Measurements from ENCODE around the gene ELAVL3. TPM values are rescaled to one million over a fixed set of nuclear protein-coding genes. Genes with fewer than 3 reads are reported as not detected.
"Not testable (repeated sequence)": the region's sequence is repeated elsewhere in the genome, so short reads cannot be mapped to it uniquely, and the experiment has no call there.

Gene ELAVL3
- total RNA-seq, 2 donors from 2014 or later: not detected

DNA sequence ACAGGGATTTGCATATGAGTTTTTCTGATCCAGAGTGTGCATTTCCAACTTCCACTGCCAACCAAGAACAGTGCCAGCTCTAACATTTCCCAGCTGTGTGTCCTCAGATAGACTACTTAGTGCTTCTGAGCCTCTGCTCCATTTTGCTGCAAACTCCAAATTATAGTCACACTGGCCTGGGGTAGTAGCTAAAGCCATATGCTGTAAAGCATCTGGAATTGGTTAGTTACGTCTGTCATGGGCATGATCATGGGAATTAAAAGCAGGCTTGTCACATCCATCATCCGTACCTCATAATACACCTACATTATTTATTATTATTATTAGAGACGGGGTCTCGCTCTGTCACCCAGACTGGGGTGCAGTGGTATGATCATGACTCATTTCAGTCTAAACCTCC lies 7.1 kb downstream of the ELAVL3 start:
- DNase-seq (ENCODE audit: low spot score): no peak
- Histone ChIP-seq H3K36me3 (no peaks in the 10 kb centered on the region), H3K4me1 (no peaks in the 10 kb centered on the region), H3K4me3 (no peak overlapping the region), H3K27me3 (no peaks in the 10 kb centered on the region), H3K27ac (no peak overlapping the region), H3K9me3 (no peaks in the 10 kb centered on the region)
- TF ChIP-seq, protein P1, sequence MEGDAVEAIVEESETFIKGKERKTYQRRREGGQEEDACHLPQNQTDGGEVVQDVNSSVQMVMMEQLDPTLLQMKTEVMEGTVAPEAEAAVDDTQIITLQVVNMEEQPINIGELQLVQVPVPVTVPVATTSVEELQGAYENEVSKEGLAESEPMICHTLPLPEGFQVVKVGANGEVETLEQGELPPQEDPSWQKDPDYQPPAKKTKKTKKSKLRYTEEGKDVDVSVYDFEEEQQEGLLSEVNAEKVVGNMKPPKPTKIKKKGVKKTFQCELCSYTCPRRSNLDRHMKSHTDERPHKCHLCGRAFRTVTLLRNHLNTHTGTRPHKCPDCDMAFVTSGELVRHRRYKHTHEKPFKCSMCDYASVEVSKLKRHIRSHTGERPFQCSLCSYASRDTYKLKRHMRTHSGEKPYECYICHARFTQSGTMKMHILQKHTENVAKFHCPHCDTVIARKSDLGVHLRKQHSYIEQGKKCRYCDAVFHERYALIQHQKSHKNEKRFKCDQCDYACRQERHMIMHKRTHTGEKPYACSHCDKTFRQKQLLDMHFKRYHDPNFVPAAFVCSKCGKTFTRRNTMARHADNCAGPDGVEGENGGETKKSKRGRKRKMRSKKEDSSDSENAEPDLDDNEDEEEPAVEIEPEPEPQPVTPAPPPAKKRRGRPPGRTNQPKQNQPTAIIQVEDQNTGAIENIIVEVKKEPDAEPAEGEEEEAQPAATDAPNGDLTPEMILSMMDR (IDR thresholded peaks at IDR 0.05): no peak

DNA sequence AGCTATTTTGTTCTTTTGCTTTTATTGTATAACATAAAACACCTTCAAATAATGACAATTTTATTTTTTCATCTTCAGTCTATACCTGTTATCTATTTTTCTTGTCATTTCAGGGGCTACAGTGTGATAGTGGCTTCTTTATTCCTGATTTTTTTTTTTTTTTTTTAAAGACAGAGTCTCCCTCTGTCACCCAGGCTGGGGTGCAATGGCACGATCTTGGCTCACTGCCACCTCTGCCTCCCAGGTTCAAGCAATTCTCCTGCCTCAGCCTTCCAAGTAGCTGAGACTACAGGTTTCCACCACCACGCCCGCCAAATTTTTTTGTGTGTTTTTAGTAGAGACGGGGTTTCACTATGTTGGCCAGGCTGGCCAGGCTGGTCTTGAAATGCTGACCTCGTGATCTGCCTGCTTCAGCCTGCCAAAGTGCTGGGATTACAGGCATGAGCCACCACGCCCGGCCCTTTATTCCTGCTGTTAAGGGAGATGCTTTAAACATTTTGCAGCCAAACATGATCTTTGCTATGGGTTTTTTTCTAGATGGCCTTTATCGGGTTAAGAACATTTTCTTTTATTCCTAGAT lies 12.5 kb downstream of the ELAVL3 start:
- not testable (repeated sequence) for DNase-seq (ENCODE audit: low spot score); H3K27ac ChIP-seq; H3K4me1 ChIP-seq; H3K9me3 ChIP-seq; H3K36me3 ChIP-seq; H3K27me3 ChIP-seq; H3K4me3 ChIP-seq

DNA sequence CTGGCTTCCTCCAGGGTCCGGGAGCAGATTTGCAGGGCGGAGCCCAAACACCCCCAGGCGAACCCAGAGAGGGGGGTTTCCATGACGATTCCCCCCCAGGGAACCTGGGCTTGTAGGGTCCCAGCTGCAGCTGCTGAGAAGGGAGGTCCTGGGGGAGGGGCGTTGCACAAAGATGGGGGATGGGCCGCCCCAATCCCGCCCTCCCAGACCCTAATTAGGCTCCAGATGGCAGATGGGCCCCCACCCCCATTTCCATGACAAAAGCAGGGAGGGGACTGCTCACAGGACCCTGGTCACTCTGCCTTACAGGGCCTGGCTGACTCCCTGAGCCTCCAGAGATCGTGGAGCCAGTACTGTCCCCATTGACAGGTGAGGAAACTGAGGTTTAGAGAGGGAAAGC lies 15.2 kb downstream of the ELAVL3 start:
- TF ChIP-seq, protein P1 (IDR thresholded peaks at IDR 0.05): no peak
- H3K27me3 ChIP-seq: no peaks in the 10 kb centered on the region

DNA sequence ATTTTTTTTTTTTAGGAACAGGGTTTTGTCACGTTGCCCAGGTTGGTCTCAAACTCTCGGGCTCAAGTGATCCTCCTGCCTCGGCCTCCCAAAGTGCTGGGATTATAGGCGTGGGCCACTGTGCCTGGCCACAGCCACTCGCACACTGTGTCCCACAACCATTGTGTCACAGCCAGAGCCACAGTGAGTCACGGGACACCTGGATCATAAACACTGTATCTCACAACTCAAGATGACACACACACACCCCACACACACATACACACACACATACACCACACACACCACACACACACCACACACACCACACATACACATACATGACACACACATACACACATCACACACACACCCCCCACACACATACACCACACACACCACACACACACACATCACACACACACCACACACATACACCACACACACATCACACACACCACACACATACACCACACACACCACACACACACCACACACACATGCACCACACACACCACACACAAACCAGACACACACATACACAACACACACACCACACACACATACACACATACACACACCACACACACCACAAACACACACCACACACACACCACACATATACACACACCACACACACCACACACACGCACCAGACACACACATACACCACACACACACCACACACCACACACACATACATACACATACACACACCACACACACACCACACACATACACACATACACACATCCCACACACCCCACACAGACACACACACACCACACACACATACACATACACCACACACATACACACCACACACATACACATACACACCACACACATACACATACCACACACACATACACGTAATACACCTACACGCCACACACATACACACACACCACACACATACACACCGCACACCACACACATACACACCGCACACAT lies 16.2 kb downstream of the ELAVL3 start:
- Histone ChIP-seq H3K4me1 (no peaks in the 10 kb centered on the region), H3K4me3 (no peak overlapping the region), H3K27me3 (no peaks in the 10 kb centered on the region), H3K36me3 (no peaks in the 10 kb centered on the region), H3K9me3 (no peaks in the 10 kb centered on the region), H3K27ac (no peak overlapping the region)
- no peak for DNase-seq (ENCODE audit: low spot score)
- TF ChIP-seq, protein P1 (IDR thresholded peaks at IDR 0.05): no peak

More for the DNA sequence above, 15.2 kb downstream of the ELAVL3 start:
- no peak for DNase-seq (ENCODE audit: low spot score)
- Histone ChIP-seq H3K4me1 (no peaks in the 10 kb centered on the region), H3K27ac (no peak overlapping the region), H3K36me3 (no peaks in the 10 kb centered on the region), H3K4me3 (no peak overlapping the region), H3K9me3 (no peaks in the 10 kb centered on the region)

DNA sequence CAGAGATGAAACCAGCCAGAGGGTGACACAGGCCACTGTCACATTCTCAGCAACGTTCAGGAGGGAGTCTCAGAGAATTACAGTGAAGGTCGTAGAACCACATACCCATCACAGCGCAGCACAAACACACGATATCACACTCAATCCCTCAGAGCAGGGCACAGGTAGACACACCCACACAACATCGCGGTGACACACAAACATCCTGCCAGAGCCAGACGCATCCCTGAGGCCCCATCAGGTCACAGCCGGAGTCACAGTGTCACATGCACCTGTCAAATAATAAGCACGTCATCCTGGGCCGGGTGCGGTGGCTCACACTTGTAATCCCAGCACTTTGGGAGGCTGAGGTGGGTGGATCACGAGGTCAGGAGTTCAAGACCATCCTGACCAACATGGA lies 17.5 kb downstream of the ELAVL3 start:
- no peaks in the 10 kb centered on the region for H3K36me3 ChIP-seq
- H3K9me3 ChIP-seq: no peaks in the 10 kb centered on the region
- H3K4me1 ChIP-seq: no peaks in the 10 kb centered on the region
- no peak for DNase-seq (ENCODE audit: low spot score)
- H3K27me3 ChIP-seq: no peaks in the 10 kb centered on the region
- H3K4me3 ChIP-seq: no peak overlapping the region
- H3K27ac ChIP-seq: no peak overlapping the region
- TF ChIP-seq, protein P1 (IDR thresholded peaks at IDR 0.05): no peak

DNA sequence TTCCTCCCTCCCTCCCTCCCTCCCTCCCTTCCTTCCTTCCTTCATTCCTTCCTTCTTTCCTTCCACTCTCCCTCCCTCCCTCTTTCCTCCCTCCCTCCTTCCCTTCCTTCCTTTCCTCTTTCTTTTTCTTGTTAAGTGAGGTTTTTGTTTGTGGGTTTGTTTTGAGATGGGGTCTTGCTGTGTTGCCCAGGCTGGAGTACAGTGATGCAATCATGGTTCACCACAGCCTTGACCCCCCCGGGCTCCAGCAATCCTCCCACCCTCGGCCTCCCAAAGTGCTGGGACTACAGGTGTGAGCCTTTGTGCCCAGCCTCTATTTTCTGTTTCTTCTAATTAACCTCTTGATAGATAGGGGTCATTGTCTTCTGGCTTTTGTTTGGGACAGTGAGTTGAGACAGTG lies 19.4 kb downstream of the ELAVL3 start:
- no peak for DNase-seq (ENCODE audit: low spot score)
- H3K27me3 ChIP-seq: no peaks in the 10 kb centered on the region
- no peaks in the 10 kb centered on the region for H3K4me1 ChIP-seq
- no peak overlapping the region for H3K4me3 ChIP-seq
- H3K36me3 ChIP-seq: no peaks in the 10 kb centered on the region
- no peak overlapping the region for H3K27ac ChIP-seq
- no peaks in the 10 kb centered on the region for H3K9me3 ChIP-seq
- TF ChIP-seq, protein P1 (IDR thresholded peaks at IDR 0.05): no peak

Measured in right atrium auricular region (tissue), 2 donors.